Type B pancreatic cell (in vitro differentiated cells): ENCODE measurements around the gene LIPK. TPM values are rescaled to one million over a fixed set of nuclear protein-coding genes. Genes with fewer than 3 reads are reported as not detected.

Source experiments
- DNase-seq: peaks from one replicate; pipeline ENCODE4 v3.0.0; 2021; ENCODE audit warnings: mixed read lengths; ENCODE audit not compliant: unreplicated experiment; ENCODE audit errors: extremely low spot score
- H3K27ac Mint-ChIP-seq: 2 replicates; pipeline ENCODE4 v1.8.0; 2021; ENCODE audit warnings: mild to moderate bottlenecking, mixed read lengths
- H3K27me3 Mint-ChIP-seq: 2 replicates; pipeline ENCODE4 v1.8.0; 2021; ENCODE audit warnings: mixed read lengths
- H3K36me3 Mint-ChIP-seq: 2 replicates; pipeline ENCODE4 v1.8.0; 2021; ENCODE audit warnings: mixed read lengths
- H3K4me1 Mint-ChIP-seq: one replicate; pipeline ENCODE4 v1.8.0; 2021; ENCODE audit warnings: mixed read lengths; ENCODE audit not compliant: unreplicated experiment
- H3K4me3 Mint-ChIP-seq: 2 replicates; pipeline ENCODE4 v1.8.0; 2021; ENCODE audit warnings: mild to moderate bottlenecking, mixed read lengths
- H3K9me3 Mint-ChIP-seq: 2 replicates; pipeline ENCODE4 v1.8.0; 2021; ENCODE audit warnings: mixed read lengths
- long read RNA-seq: library from polyadenylated mRNA; unstranded; transcript quantifications from one replicate; pipeline ENCODE4 v2.0.0, GENCODE V29; 2020
- total RNA-seq: library from RNA; stranded (reverse); gene quantifications from 2 replicates; pipeline ENCODE4 v1.2.1, GENCODE V29; 2021; ENCODE audit warnings: low replicate concordance
- TF ChIP-seq, protein P1 (sequence below): fragments of 200-600 bp; sonication (generic); conservative IDR thresholded peaks from 2 replicates; pipeline ENCODE4 v1.5.0; 2021; ENCODE audit warnings: antibody characterized with exemption, mild to moderate bottlenecking

LIPK gene, protein sequence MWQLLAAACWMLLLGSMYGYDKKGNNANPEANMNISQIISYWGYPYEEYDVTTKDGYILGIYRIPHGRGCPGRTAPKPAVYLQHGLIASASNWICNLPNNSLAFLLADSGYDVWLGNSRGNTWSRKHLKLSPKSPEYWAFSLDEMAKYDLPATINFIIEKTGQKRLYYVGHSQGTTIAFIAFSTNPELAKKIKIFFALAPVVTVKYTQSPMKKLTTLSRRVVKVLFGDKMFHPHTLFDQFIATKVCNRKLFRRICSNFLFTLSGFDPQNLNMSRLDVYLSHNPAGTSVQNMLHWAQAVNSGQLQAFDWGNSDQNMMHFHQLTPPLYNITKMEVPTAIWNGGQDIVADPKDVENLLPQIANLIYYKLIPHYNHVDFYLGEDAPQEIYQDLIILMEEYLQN
- total RNA-seq = 0.41 and 3.2 TPM in 2 replicates
- long read RNA-seq, partial matches to known transcripts = 0 of 3 reads
- long read RNA-seq, other reads (novel, unspliced or antisense) = 3 of 3 reads

DNA sequence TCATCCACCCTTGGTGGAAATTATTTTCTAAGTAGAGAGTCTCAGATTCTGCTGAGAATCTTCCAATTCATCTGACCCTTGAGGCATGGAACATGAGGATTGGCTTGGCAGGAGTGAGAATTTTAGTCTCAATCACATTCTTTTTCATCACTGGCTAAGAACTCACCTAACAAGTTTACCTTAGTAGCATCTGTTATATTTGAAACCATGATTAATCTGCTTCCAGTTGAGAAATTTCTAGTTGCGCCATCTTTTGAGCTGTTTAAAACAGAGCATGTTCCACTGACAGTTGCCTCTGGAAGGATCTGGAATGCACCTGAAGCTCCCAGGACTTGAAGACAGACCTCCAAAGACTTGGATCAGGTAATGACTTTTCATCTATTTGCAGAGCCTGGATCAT is at the start of gene LIPK:
Gene LIPK, plus strand, starts transcription at position 292 of the 400 bp plus-strand sequence. CDS start 18,295 bp downstream, outside the sequence.
- Mint-ChIP-seq H3K4me3 (peak within 1 kb of the TSS; percentile 71), H3K9me3 (no peaks in the 10 kb centered on the region), H3K4me1 (peaks cover 17% of the 10 kb centered on the region), H3K27me3 (no peaks in the 10 kb centered on the region), H3K27ac (peak within 1 kb of the TSS; percentile 75), H3K36me3 (no peaks in the 10 kb centered on the region)
- TF ChIP-seq, protein P1, sequence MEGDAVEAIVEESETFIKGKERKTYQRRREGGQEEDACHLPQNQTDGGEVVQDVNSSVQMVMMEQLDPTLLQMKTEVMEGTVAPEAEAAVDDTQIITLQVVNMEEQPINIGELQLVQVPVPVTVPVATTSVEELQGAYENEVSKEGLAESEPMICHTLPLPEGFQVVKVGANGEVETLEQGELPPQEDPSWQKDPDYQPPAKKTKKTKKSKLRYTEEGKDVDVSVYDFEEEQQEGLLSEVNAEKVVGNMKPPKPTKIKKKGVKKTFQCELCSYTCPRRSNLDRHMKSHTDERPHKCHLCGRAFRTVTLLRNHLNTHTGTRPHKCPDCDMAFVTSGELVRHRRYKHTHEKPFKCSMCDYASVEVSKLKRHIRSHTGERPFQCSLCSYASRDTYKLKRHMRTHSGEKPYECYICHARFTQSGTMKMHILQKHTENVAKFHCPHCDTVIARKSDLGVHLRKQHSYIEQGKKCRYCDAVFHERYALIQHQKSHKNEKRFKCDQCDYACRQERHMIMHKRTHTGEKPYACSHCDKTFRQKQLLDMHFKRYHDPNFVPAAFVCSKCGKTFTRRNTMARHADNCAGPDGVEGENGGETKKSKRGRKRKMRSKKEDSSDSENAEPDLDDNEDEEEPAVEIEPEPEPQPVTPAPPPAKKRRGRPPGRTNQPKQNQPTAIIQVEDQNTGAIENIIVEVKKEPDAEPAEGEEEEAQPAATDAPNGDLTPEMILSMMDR = no peak
- no peak for DNase-seq

DNA sequence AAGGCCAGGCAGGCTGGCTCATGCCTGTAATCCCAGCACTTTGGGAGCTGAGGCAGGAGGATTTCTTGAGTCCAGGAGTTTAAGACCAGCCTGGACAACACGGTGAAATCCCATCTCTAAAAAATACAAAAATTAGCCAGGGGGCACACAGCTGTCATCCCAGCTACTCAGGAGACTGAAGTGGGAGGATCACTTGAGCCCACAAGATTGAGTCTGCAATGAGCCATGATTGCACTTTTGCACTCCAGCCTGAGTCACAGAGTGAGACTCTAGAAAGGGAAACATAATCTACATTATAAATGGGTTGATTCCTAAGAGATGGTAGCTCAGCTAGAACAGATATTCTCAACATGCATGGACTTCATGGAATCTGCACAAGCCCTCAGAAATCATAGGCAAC is 48.1 kb upstream of the LIPK start:
- H3K4me3 Mint-ChIP-seq = no peak overlapping the region
- H3K4me1 Mint-ChIP-seq = no peaks in the 10 kb centered on the region
- TF ChIP-seq, protein P1 = no peak
- DNase-seq = no peak
- no peaks in the 10 kb centered on the region for H3K9me3 Mint-ChIP-seq
- H3K27me3 Mint-ChIP-seq = no peaks in the 10 kb centered on the region
- no peaks in the 10 kb centered on the region for H3K36me3 Mint-ChIP-seq
- no peak overlapping the region for H3K27ac Mint-ChIP-seq

DNA sequence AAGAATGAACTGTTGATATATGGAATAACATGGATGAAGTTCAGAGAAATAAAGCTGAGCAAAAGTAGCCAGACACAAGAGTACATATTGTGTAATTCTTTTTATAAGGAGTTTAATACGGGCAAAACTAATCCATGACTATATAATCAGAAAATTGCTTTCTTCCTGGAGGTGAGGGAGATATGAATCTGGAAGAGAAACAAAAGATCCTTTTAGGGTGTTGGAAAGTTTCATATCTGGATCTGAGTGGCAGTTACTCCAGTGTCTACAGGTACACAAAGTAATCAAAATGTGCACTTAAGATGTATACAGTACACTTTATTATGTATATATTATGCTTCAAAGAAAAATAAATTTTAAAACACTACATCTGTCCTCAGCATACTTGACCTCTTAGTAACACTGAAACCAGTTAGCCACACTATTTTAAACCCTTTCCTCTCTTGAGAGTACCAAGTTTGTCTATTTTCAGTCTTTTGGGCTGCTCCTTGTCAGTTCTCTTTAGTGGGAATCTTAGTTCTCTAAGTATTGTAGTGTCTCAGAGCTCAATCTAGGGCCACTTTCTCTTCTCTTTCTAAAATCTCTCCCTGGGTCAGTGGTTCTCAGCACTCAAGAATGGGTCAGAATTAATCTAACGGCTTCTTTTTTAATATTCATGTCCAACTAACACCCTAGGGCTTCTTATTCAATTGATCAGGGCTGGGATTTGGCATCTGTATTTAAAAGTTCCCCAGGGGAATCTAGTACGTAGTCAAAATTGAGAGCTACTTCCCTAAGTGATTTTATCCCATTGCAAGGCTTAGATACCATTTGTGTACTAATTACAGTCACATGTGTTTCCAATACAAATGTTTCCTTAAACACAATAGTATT is 46.1 kb upstream of the LIPK start:
- DNase-seq = no peak
- no peaks in the 10 kb centered on the region for H3K36me3 Mint-ChIP-seq
- H3K4me1 Mint-ChIP-seq = no peaks in the 10 kb centered on the region
- H3K4me3 Mint-ChIP-seq = no peak overlapping the region
- no peak overlapping the region for H3K27ac Mint-ChIP-seq
- TF ChIP-seq, protein P1 = no peak
- no peaks in the 10 kb centered on the region for H3K27me3 Mint-ChIP-seq
- H3K9me3 Mint-ChIP-seq = no peaks in the 10 kb centered on the region

DNA sequence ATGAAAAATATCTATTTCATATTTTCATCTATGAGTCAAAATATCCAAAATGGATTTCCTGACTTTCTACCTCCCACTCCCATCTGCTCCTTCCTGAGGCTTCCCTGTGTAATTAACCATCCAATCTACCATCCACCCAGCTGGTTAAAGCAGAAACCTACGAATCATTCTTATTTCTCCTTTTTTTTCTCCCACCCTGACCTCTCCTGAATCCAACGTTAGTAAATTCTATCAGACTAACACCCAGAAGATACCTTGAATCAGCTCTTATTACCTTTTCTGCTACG is 45.5 kb upstream of the LIPK start:
- H3K27ac Mint-ChIP-seq = no peak overlapping the region
- H3K4me3 Mint-ChIP-seq = no peak overlapping the region
- no peak for DNase-seq
- H3K36me3 Mint-ChIP-seq = no peaks in the 10 kb centered on the region
- no peaks in the 10 kb centered on the region for H3K9me3 Mint-ChIP-seq
- no peaks in the 10 kb centered on the region for H3K27me3 Mint-ChIP-seq
- H3K4me1 Mint-ChIP-seq = no peaks in the 10 kb centered on the region
- TF ChIP-seq, protein P1 = no peak

DNA sequence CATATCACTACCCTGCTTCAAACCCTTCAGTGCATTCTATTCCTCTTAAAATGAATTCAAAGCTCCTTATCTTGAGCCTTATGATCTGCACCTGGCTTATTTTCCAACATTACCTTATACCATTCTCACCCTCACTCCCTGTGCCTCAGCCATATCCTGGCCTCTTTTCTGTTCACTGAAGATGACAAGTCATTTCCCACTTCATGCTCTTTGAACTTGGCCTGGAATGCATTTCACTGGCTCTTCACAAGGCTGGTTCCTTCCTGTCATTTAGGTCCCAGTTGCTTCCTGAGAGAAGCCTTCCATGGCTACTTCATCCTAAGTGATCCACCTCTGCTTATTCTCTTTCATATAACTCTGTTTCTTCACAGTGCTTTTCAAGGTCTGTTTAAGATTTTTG is 45.0 kb upstream of the LIPK start:
- Mint-ChIP-seq H3K27ac (no peak overlapping the region), H3K27me3 (no peaks in the 10 kb centered on the region), H3K4me3 (no peak overlapping the region), H3K36me3 (no peaks in the 10 kb centered on the region), H3K9me3 (no peaks in the 10 kb centered on the region), H3K4me1 (no peaks in the 10 kb centered on the region)
- TF ChIP-seq, protein P1 = no peak
- no peak for DNase-seq
